H1 (cell line): Measurements from ENCODE around the gene SYVN1. TPM values are rescaled to one million over a fixed set of nuclear protein-coding genes. Genes with fewer than 3 reads are reported as not detected.

ENCODE experiments used
- CTCF ChIA-PET: fragments of 300-600 bp; sonication (Branson Sonifier 250); formaldehyde crosslinking; loops from one replicate; lab custom pipeline; 2021; ENCODE audit not compliant: partially characterized antibody; lab: Charles Lee
- POLR2A ChIA-PET: fragments of 300-600 bp; sonication (Branson Sonifier 250); formaldehyde crosslinking; loops from one replicate; lab custom pipeline; 2021; ENCODE audit warnings: inconsistent platforms; ENCODE audit not compliant: partially characterized antibody; lab: Charles Lee
- DNase-seq, 2 experiments: peaks; one replicate each; pipeline versions ENCODE4 v3.0.0 to v3.0.0-alpha.2; 2010 to 2022; ENCODE audit warnings: low spot score in 2 of 2, low read depth in 1 of 2, mixed read lengths in 1 of 2
- FAIRE-seq: peaks from 2 replicates; lab custom pipeline; 2011; peaks lifted over from hg19 to GRCh38; lab: Jason Lieb, UNC
- H2AFZ ChIP-seq: 2 replicates; pipeline ENCODE4 v1.8.1; 2012; ENCODE audit warnings: low read length, inconsistent platforms
- H2AK5ac ChIP-seq: 2 replicates; pipeline ENCODE4 v1.6.1; 2013; ENCODE audit warnings: low read depth, low read length
- H2BK120ac ChIP-seq: replicated peaks from 2 replicates; pipeline ENCODE3; 2013; ENCODE audit warnings: low read depth, low read length, inconsistent platforms
- H2BK12ac ChIP-seq: 2 replicates; pipeline ENCODE4 v1.6.1; 2013; ENCODE audit warnings: low read depth, low read length
- H2BK15ac ChIP-seq: 2 replicates; pipeline ENCODE4 v1.6.1; 2013; ENCODE audit warnings: low read length
- H2BK20ac ChIP-seq: 2 replicates; pipeline ENCODE4 v1.6.1; 2013; ENCODE audit warnings: low read length
- H2BK5ac ChIP-seq: 2 replicates; pipeline ENCODE4 v1.6.1; 2013; ENCODE audit warnings: low read depth, low read length
- H3K14ac ChIP-seq: 2 replicates; pipeline ENCODE4 v1.6.1; 2013; ENCODE audit warnings: inconsistent platforms; ENCODE audit not compliant: insufficient read length
- H3K18ac ChIP-seq: 2 replicates; pipeline ENCODE4 v1.6.1; 2013; ENCODE audit warnings: low read length; ENCODE audit errors: extremely low read depth
- H3K23ac ChIP-seq: 2 replicates; pipeline ENCODE4 v1.6.1; 2013; ENCODE audit warnings: inconsistent platforms; ENCODE audit not compliant: insufficient read length
- H3K23me2 ChIP-seq: 2 replicates; pipeline ENCODE4 v1.6.1; 2013; ENCODE audit warnings: low read depth, low read length
- H3K27ac ChIP-seq: 2 replicates; pipeline ENCODE4 v1.6.1; 2011; ENCODE audit warnings: low read depth, low read length, inconsistent platforms
- H3K27me3 ChIP-seq, 4 experiments: replicated peaks in 1 of 4; 1 replicate in 1 of 4; 2 replicates in 3 of 4; pipeline versions ENCODE4 v1.6.1 to v1.8.1; 2011 to 2013; ENCODE audit warnings: low read length in 3 of 4, mild to moderate bottlenecking in 3 of 4, inconsistent platforms in 2 of 4, mixed read lengths in 2 of 4, moderate library complexity in 1 of 4; ENCODE audit not compliant: control insufficient read depth in 3 of 4, insufficient read depth in 3 of 4; ENCODE audit errors: extremely low read depth in 1 of 4
- H3K36me3 ChIP-seq, 4 experiments: 2 replicates each; pipeline versions ENCODE4 v1.6.1 to v1.8.1; 2011 to 2013; ENCODE audit warnings: mild to moderate bottlenecking in 4 of 4, low read length in 3 of 4, moderate library complexity in 2 of 4, control low read depth in 1 of 4, inconsistent platforms in 1 of 4; ENCODE audit not compliant: insufficient read depth in 4 of 4, control insufficient read depth in 2 of 4
- H3K4ac ChIP-seq: replicated peaks from 2 replicates; pipeline ENCODE3; 2013; ENCODE audit warnings: low read length, low read depth, mixed read lengths, inconsistent platforms; ENCODE audit not compliant: insufficient read length
- H3K4me1 ChIP-seq, 4 experiments: replicated peaks in 1 of 4; 1 replicate in 1 of 4; 2 replicates in 3 of 4; pipeline versions ENCODE4 v1.6.1 to v1.8.1; 2011 to 2013; ENCODE audit warnings: low read length in 3 of 4, inconsistent platforms in 2 of 4, mixed read lengths in 1 of 4; ENCODE audit not compliant: insufficient read depth in 4 of 4, control insufficient read depth in 3 of 4
- H3K4me2 ChIP-seq, 2 experiments: 2 replicates each; pipeline versions ENCODE4 v1.6.1 to v1.8.1; 2011 to 2013; ENCODE audit warnings: low read depth in 2 of 2, low read length in 2 of 2, control low read depth in 1 of 2, inconsistent platforms in 1 of 2, mild to moderate bottlenecking in 1 of 2; ENCODE audit not compliant: insufficient read depth in 1 of 2
- H3K4me3 ChIP-seq, 4 experiments: fragments of 200-600, 300-600 bp in 1 of 4; sonication (generic), shearing (Covaris generic), sonication (Bioruptor Twin) in 1 of 4; 2 replicates each; pipeline versions ENCODE4 v1.5.1 to v1.8.1; 2011 to 2016; ENCODE audit warnings: low read length in 4 of 4, low read depth in 3 of 4, control low read depth in 2 of 4, inconsistent platforms in 2 of 4, mild to moderate bottlenecking in 2 of 4, mixed read lengths in 1 of 4, moderate library complexity in 1 of 4; ENCODE audit not compliant: insufficient read depth in 2 of 4; ENCODE audit errors: extremely low read depth in 1 of 4
- H3K56ac ChIP-seq: replicated peaks from 2 replicates; pipeline ENCODE3; 2013; ENCODE audit warnings: low read depth, mild to moderate bottlenecking, mixed read lengths, low read length, inconsistent platforms; ENCODE audit not compliant: insufficient read length
- H3K79me1 ChIP-seq: 2 replicates; pipeline ENCODE4 v1.6.1; 2013; ENCODE audit warnings: low read depth, low read length, control low read depth
- H3K79me2 ChIP-seq, 2 experiments: 2 replicates each; pipeline versions ENCODE4 v1.6.1 to v1.8.1; 2012 to 2013; ENCODE audit warnings: low read length in 2 of 2, mild to moderate bottlenecking in 2 of 2, inconsistent platforms in 1 of 2; ENCODE audit not compliant: insufficient read depth in 2 of 2, control insufficient read depth in 1 of 2
- H3K9ac ChIP-seq, 4 experiments: replicated peaks in 1 of 4; 1 replicate in 1 of 4; 2 replicates in 3 of 4; pipeline versions ENCODE4 v1.6.1 to v1.8.1; 2011 to 2013; ENCODE audit warnings: low read depth in 3 of 4, low read length in 3 of 4, control low read depth in 2 of 4, mild to moderate bottlenecking in 2 of 4, moderate library complexity in 2 of 4, inconsistent platforms in 1 of 4; ENCODE audit errors: extremely low read depth in 1 of 4
- H3K9me3 ChIP-seq, 2 experiments: 2 replicates each; pipeline versions ENCODE4 v1.6.1 to v1.8.1; 2012 to 2013; ENCODE audit warnings: mild to moderate bottlenecking in 2 of 2, moderate library complexity in 2 of 2, control low read depth in 1 of 2, inconsistent platforms in 1 of 2, low read depth in 1 of 2, low read length in 1 of 2, mixed read lengths in 1 of 2; ENCODE audit not compliant: insufficient read depth in 2 of 2
- H4K20me1 ChIP-seq, 2 experiments: replicated peaks in 1 of 2; 2 replicates each; pipeline versions ENCODE3 to v1.8.1; 2011 to 2013; ENCODE audit warnings: inconsistent platforms in 2 of 2, low read length in 2 of 2, mild to moderate bottlenecking in 1 of 2; ENCODE audit not compliant: insufficient read depth in 2 of 2, control insufficient read depth in 1 of 2
- H4K5ac ChIP-seq: 2 replicates; pipeline ENCODE4 v1.6.1; 2013; ENCODE audit warnings: low read length, low read depth, mixed read lengths, inconsistent platforms; ENCODE audit not compliant: insufficient read length
- H4K8ac ChIP-seq: 2 replicates; pipeline ENCODE4 v1.8.0; 2013; ENCODE audit warnings: mild to moderate bottlenecking, moderate library complexity, low read length, inconsistent platforms; ENCODE audit not compliant: insufficient read depth; ENCODE audit errors: extremely low read depth
- H4K91ac ChIP-seq: replicated peaks from 2 replicates; pipeline ENCODE3; 2013; ENCODE audit warnings: low read length, mixed read lengths, inconsistent platforms; ENCODE audit not compliant: insufficient read length
- HDAC6 ChIP-seq: IDR thresholded peaks from one replicate; pipeline ENCODE4 v1.7.1; 2012; ENCODE audit warnings: low read depth, mild to moderate bottlenecking, inconsistent platforms, low read length, moderate library complexity
- POLR2A ChIP-seq, 2 experiments: IDR thresholded peaks; 1 replicate in 1 of 2; 2 replicates in 1 of 2; pipeline ENCODE4 v1.6.1; 2011; ENCODE audit warnings: low read depth in 2 of 2, low read length in 2 of 2, mild to moderate bottlenecking in 2 of 2; ENCODE audit errors: control extremely low read depth in 1 of 2
- RAD21 ChIP-seq, 2 experiments: IDR thresholded peaks in 1 of 2; conservative IDR thresholded peaks in 1 of 2; 2 replicates each; pipeline ENCODE4 v1.6.1; 2011; ENCODE audit warnings: low read depth in 2 of 2, low read length in 2 of 2, improper control_type of control experiment in 1 of 2, inconsistent platforms in 1 of 2, mild to moderate bottlenecking in 1 of 2, moderate library complexity in 1 of 2
- SP1 ChIP-seq: IDR thresholded peaks from 2 replicates; pipeline ENCODE4 v1.6.1; 2011; ENCODE audit warnings: low read depth, low read length
- SUZ12 ChIP-seq: fragments of 200-600 bp; sonication (generic); IDR thresholded peaks from 2 replicates; pipeline ENCODE4 v1.6.1; 2012; ENCODE audit warnings: mild to moderate bottlenecking, inconsistent platforms, low read length, moderate library complexity, mixed read lengths
- TCF12 ChIP-seq: IDR thresholded peaks from 2 replicates; pipeline ENCODE4 v1.6.1; 2011; ENCODE audit warnings: low read depth, mild to moderate bottlenecking, low read length
- WGBS, 2 experiments: shearing (Covaris generic) in 1 of 2; methylation state at CpG; one replicate each; pipeline versions ENCODE4 v1.1.6 to v1.1.7; 2013 to 2015; ENCODE audit warnings: low lambda C conversion rate in 2 of 2, mixed read lengths in 2 of 2, inconsistent platforms in 1 of 2, low coverage in 1 of 2, missing lambda C conversion rate in 1 of 2; ENCODE audit not compliant: insufficient replicate concordance in 2 of 2, insufficient coverage in 1 of 2, insufficient read length in 1 of 2; ENCODE audit errors: extremely low coverage in 1 of 2, missing lambda C conversion rate in 1 of 2; 5-methylcytosine and 5-hydroxymethylcytosine counted together
- polyA plus RNA-seq, 7 experiments: library from polyadenylated mRNA; depleted of rRNA in 3 of 7; stranded (reverse) in 5 of 7; unstranded in 2 of 7; fragments of >200 nt in 5 of 7; fragments of 200-250 nt in 2 of 7; gene quantifications; 1 replicate in 5 of 7; 2 replicates in 1 of 7; 4 replicates in 1 of 7; pipeline versions ENCODE4 v1.2.1 to v1.2.3, GENCODE V29; 2011 to 2013; ENCODE audit warnings: missing spikeins in 2 of 7, mixed read lengths in 2 of 7
- total RNA-seq: library from RNA; stranded (reverse); fragmentation: NEBNext Ultra II Directional; extraction: Animal tissue kit (Norgen Biotek cat#: 25700); gene quantifications from 2 replicates; pipeline ENCODE4 v1.2.1, GENCODE V29; 2021

SYVN1 gene
- total and polyA plus RNA-seq, 2 of the 8 experiments (the other 6 are each of a cell fraction or from before 2014, with no cell fraction given): 27.8 to 29.4 TPM

- Histone ChIP-seq H2BK5ac (peak overlapping the region; percentile 78; the same call in 1 of the 2 replicates), H3K79me1 (peaks cover 22% of the 10 kb centered on the region), H3K4me2 (peak overlapping the region; percentile 81 to 98), H4K8ac (peak overlapping the region; percentile 22; the same call in 1 of the 2 replicates), H3K36me3 (peaks cover 18 to 38% (median 31%) of the 10 kb centered on the region in 4 experiments), H3K79me2 (peaks cover 10 to 36% of the 10 kb centered on the region in 2 experiments), H2BK15ac (0 out of 2 replicates have a peak overlapping the region, but pooled peaks have one; percentile 36), H3K9ac (peak overlapping the region; percentile 77 to 96 (median 87)), H4K91ac (no peak overlapping the region), H2AK5ac (no peak overlapping the region), H2BK20ac (no peak overlapping the region), H2AFZ (no peak overlapping the region)
- TF ChIP-seq POLR2A (IDR thresholded peaks at IDR 0.05; ENCODE audit: control extremely low read depth in 1 of 2, low read depth in 2 of 2, low read length in 2 of 2): no peak; a peak in 1 of 3 replicates
- TF ChIP-seq TCF12: no peak
- TF ChIP-seq RAD21 (IDR thresholded peaks at IDR 0.05 in 1 of 2, conservative IDR thresholded peaks at IDR 0.05 in 1 of 2; ENCODE audit: low read depth in 2 of 2, low read length in 2 of 2): no peak
- no peak for TF ChIP-seq HDAC6
- TF ChIP-seq SUZ12: no peak
- no peak for TF ChIP-seq SP1
- TF ChIP-seq, all 59 proteins: peak for 0
- Histone ChIP-seq H4K20me1 (peaks cover 4% of the 10 kb centered on the region in 2 experiments), H3K14ac (no peak overlapping the region), H3K56ac (peak overlapping the region; percentile 63), H2BK12ac (0 out of 2 replicates have a peak overlapping the region, but pooled peaks have one; percentile 17), H3K18ac (0 out of 2 replicates have a peak overlapping the region, but pooled peaks have one; percentile 0), H3K27ac (peak overlapping the region; percentile 94), H4K5ac (peak overlapping the region; percentile 9), H3K4me3 (peak overlapping the region; percentile 92 to 99 (median 98)), H3K4me1 (peaks cover 0 to 9% (median 4%) of the 10 kb centered on the region in 4 experiments; a peak in 5 of 7 replicates), H2BK120ac (no peak overlapping the region), H3K23me2 (peaks cover 8% of the 10 kb centered on the region), H3K27me3 (no peaks in the 10 kb centered on the region), H3K4ac (no peak overlapping the region), H3K23ac (no peak overlapping the region), H3K9me3 (no peaks in the 10 kb centered on the region)
- CTCF ChIA-PET: interaction anchor here (0.7 to 1.7 kb wide), 9 partner anchors 15 to 234 kb away, joined by 3 to 5 read pairs (median 3); partner anchors contain the start of genes SAC3D1 and TM7SF2
- POLR2A ChIA-PET: interaction anchor here (0.8 to 21.6 kb wide), 26 partner anchors 8 to 198 kb away, joined by 3 to 230 read pairs (median 4); partner anchors contain the start of genes FAU, MRPL49, NAALADL1 and SAC3D1
- FAIRE-seq (no peak), DNase-seq (no peak)
- 9% methylated on average over 13 of the region's 13 CpGs; no CpG with 5 or more reads in 1 of the 2 experiments for WGBS, 2 experiments
Observed at GRCh38 chr11:65083134-65083833, 51.0 kb downstream of the SYVN1 start.
